Endothelial cell of umbilical vein (primary cell): ENCODE measurements around the gene GABRB2. TPM values are rescaled to one million over a fixed set of nuclear protein-coding genes. Genes with fewer than 3 reads are reported as not detected.
"Not testable (repeated sequence)": the region's sequence is repeated elsewhere in the genome, so short reads cannot be mapped to it uniquely, and the experiment has no call there.

ENCODE experiments used
- BruUV-seq: library from RNA; stranded (reverse); fragments of 400-500 nt; replicated peaks from 2 replicates; lab custom pipeline; 2021; lab: Mats Ljungman, UMichigan
- CTCF ChIA-PET: fragments of 300-600, 350-600 bp; sonication (Branson Sonifier 250); formaldehyde crosslinking; loops from one replicate; lab custom pipeline; 2021; ENCODE audit warnings: antibody characterized with exemption, inconsistent platforms; lab: Charles Lee
- POLR2A ChIA-PET: fragments of 300-600, 350-600 bp; sonication (Branson Sonifier 250); formaldehyde crosslinking; loops from one replicate; lab custom pipeline; 2021; ENCODE audit warnings: antibody characterized with exemption, inconsistent platforms; lab: Charles Lee
- DNase-seq: peaks from one replicate; pipeline ENCODE4 v3.0.0-alpha.2; 2011; ENCODE audit warnings: low read depth, low spot score
- FAIRE-seq: peaks from 2 replicates; lab custom pipeline; 2011; peaks lifted over from hg19 to GRCh38; lab: Jason Lieb, UNC
- H2AFZ ChIP-seq: 2 replicates; pipeline ENCODE4 v1.6.0; 2012; ENCODE audit warnings: low read depth, low read length, control low read depth, inconsistent platforms
- H3K27ac ChIP-seq: 2 replicates; pipeline ENCODE4 v1.5.1; 2011; ENCODE audit warnings: low read depth, mild to moderate bottlenecking, control low read depth, low read length, moderate library complexity; ENCODE audit not compliant: insufficient read depth
- H3K27me3 ChIP-seq, 2 experiments: 2 replicates each; pipeline versions ENCODE4 v1.6.0 to v1.6.1; 2011; ENCODE audit warnings: low read length in 2 of 2, mixed read lengths in 1 of 2; ENCODE audit not compliant: control insufficient read depth in 2 of 2, insufficient read depth in 2 of 2
- H3K36me3 ChIP-seq, 2 experiments: 2 replicates in 1 of 2; 3 replicates in 1 of 2; pipeline ENCODE4 v1.5.1; 2011; ENCODE audit warnings: low read length in 2 of 2, mild to moderate bottlenecking in 1 of 2, moderate library complexity in 1 of 2; ENCODE audit not compliant: control insufficient read depth in 2 of 2, insufficient read depth in 2 of 2; ENCODE audit errors: extremely low read depth in 1 of 2
- H3K4me1 ChIP-seq: 3 replicates; pipeline ENCODE4 v1.5.1; 2011; ENCODE audit warnings: mild to moderate bottlenecking, low read length; ENCODE audit not compliant: control insufficient read depth, insufficient read depth; ENCODE audit errors: extremely low read depth
- H3K4me2 ChIP-seq: 2 replicates; pipeline ENCODE4 v1.6.1; 2011; ENCODE audit warnings: low read length, control low read depth, mixed read lengths; ENCODE audit not compliant: insufficient read depth
- H3K4me3 ChIP-seq, 3 experiments: fragments of 200-600 bp in 1 of 3; sonication (generic), shearing (Covaris generic) in 1 of 3; replicated peaks in 1 of 3; 2 replicates each; pipeline ENCODE4 v1.5.1; 2011 to 2016; ENCODE audit warnings: control low read depth in 3 of 3, low read length in 3 of 3, mild to moderate bottlenecking in 2 of 3, inconsistent platforms in 1 of 3, low read depth in 1 of 3, moderate library complexity in 1 of 3; ENCODE audit not compliant: insufficient read depth in 1 of 3
- H3K79me2 ChIP-seq: 2 replicates; pipeline ENCODE4 v1.6.0; 2012; ENCODE audit warnings: low read length, inconsistent platforms; ENCODE audit not compliant: control insufficient read depth, insufficient read depth
- H3K9ac ChIP-seq: replicated peaks from 2 replicates; pipeline ENCODE3; 2011; ENCODE audit warnings: low read length, control low read depth; ENCODE audit not compliant: insufficient read depth; ENCODE audit errors: extremely low read depth
- H3K9me1 ChIP-seq: replicated peaks from 3 replicates; pipeline ENCODE4 v1.6.0; 2011; ENCODE audit warnings: mild to moderate bottlenecking, low read length; ENCODE audit not compliant: control insufficient read depth, insufficient read depth; ENCODE audit errors: extremely low read depth
- H3K9me3 ChIP-seq: replicated peaks from 2 replicates; pipeline ENCODE4 v1.5.1; 2012; ENCODE audit warnings: low read length, inconsistent platforms; ENCODE audit not compliant: control insufficient read depth, insufficient read depth
- H4K20me1 ChIP-seq: replicated peaks from 2 replicates; pipeline ENCODE3; 2011; ENCODE audit warnings: mild to moderate bottlenecking, low read length; ENCODE audit not compliant: control insufficient read depth, insufficient read depth; ENCODE audit errors: extremely low read depth
- EZH2 ChIP-seq: IDR thresholded peaks from 2 replicates; pipeline ENCODE4 v1.6.1; 2012; ENCODE audit warnings: borderline replicate concordance, low read depth, mild to moderate bottlenecking, moderate library complexity, low read length, inconsistent platforms; ENCODE audit not compliant: severe bottlenecking
- FOS ChIP-seq: IDR thresholded peaks from 2 replicates; pipeline ENCODE4 v1.6.1; 2011; ENCODE audit warnings: mild to moderate bottlenecking, low read length, moderate library complexity, borderline replicate concordance; ENCODE audit not compliant: insufficient read depth
- GATA2 ChIP-seq: IDR thresholded peaks from 2 replicates; pipeline ENCODE4 v1.7.0; 2011; ENCODE audit warnings: low read depth, mild to moderate bottlenecking, moderate library complexity, mixed read lengths, low read length; ENCODE audit not compliant: insufficient read length, insufficient read depth
- JUN ChIP-seq: IDR thresholded peaks from 2 replicates; pipeline ENCODE4 v1.6.1; 2011; ENCODE audit warnings: borderline replicate concordance, low read depth; ENCODE audit not compliant: insufficient read length, insufficient read depth
- MYC ChIP-seq: IDR thresholded peaks from one replicate; pipeline ENCODE4 v1.6.1; 2011; ENCODE audit warnings: mild to moderate bottlenecking, low read depth, low read length
- POLR2A ChIP-seq: IDR thresholded peaks from 2 replicates; pipeline ENCODE4 v1.6.1; 2012; ENCODE audit warnings: low read depth, mild to moderate bottlenecking, control low read depth, low read length
- POLR2AphosphoS5 ChIP-seq: IDR thresholded peaks from 2 replicates; pipeline ENCODE4 v1.6.1; 2012; ENCODE audit warnings: low read depth, mild to moderate bottlenecking, control low read depth, low read length, moderate library complexity; ENCODE audit not compliant: insufficient read depth
- dilution Hi-C: fragments of 300-500 bp; cut with MboI; formaldehyde crosslinking; loops from one replicate; pipeline ENCODE4 v1.15.0; 2019; ENCODE audit warnings: low sequenced_read_pairs; ENCODE audit not compliant: extremely low pct_ligation_motif_present
- intact Hi-C: fragments of 100-400 bp; cut with micrococcal nuclease; formaldehyde crosslinking; loops from one replicate; pipeline ENCODE4 v1.10.0; 2022
- polyA plus RNA-seq, 4 experiments: library from polyadenylated mRNA; depleted of rRNA in 3 of 4; stranded (reverse) in 3 of 4; unstranded in 1 of 4; fragments of >200 nt; gene quantifications; 2 replicates each; pipeline versions ENCODE4 v1.2.1 to v1.2.3, GENCODE V29; 2011 to 2012; ENCODE audit warnings: missing spikeins in 1 of 4
- total RNA-seq: library from RNA; stranded (reverse); gene quantifications from 2 replicates; pipeline ENCODE4 v1.2.3, GENCODE V29; 2021
- TF ChIP-seq, protein P1 (sequence below), 2 donors: IDR thresholded peaks; 1 replicate in 1 of 2; 2 replicates in 1 of 2; pipeline ENCODE4 v1.5.1; 2011; ENCODE audit warnings: low read length in 2 of 2, mild to moderate bottlenecking in 2 of 2, moderate library complexity in 2 of 2, control low read depth in 1 of 2, inconsistent platforms in 1 of 2, low read depth in 1 of 2; ENCODE audit not compliant: insufficient read depth in 1 of 2; ENCODE audit errors: extremely low read depth in 1 of 2
- TF ChIP-seq, protein P2 (sequence below): IDR thresholded peaks from 2 replicates; pipeline ENCODE4 v1.6.1; 2011; ENCODE audit not compliant: insufficient read depth, insufficient read length

The GABRB2 gene
- total and polyA plus RNA-seq, 2 donors (not counting 3 experiments of a cell fraction or from before 2014, with no cell fraction given): not detected

- no peak overlapping the region for H3K27ac ChIP-seq
- H3K9me1 ChIP-seq: no peaks in the 10 kb centered on the region
- H3K36me3 ChIP-seq: no peaks in the 10 kb centered on the region
- BruUV-seq: no TSS peak
- dilution Hi-C loops: no loop called here
- H4K20me1 ChIP-seq: no peaks in the 10 kb centered on the region
- intact Hi-C loops: no loop called here
- no peak overlapping the region for H3K4me2 ChIP-seq
- H3K79me2 ChIP-seq: no peaks in the 10 kb centered on the region
- H3K9ac ChIP-seq: no peak overlapping the region
- FAIRE-seq (no peak), DNase-seq (no peak)
- TF ChIP-seq, protein P1, sequence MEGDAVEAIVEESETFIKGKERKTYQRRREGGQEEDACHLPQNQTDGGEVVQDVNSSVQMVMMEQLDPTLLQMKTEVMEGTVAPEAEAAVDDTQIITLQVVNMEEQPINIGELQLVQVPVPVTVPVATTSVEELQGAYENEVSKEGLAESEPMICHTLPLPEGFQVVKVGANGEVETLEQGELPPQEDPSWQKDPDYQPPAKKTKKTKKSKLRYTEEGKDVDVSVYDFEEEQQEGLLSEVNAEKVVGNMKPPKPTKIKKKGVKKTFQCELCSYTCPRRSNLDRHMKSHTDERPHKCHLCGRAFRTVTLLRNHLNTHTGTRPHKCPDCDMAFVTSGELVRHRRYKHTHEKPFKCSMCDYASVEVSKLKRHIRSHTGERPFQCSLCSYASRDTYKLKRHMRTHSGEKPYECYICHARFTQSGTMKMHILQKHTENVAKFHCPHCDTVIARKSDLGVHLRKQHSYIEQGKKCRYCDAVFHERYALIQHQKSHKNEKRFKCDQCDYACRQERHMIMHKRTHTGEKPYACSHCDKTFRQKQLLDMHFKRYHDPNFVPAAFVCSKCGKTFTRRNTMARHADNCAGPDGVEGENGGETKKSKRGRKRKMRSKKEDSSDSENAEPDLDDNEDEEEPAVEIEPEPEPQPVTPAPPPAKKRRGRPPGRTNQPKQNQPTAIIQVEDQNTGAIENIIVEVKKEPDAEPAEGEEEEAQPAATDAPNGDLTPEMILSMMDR (IDR thresholded peaks at IDR 0.05; ENCODE audit: extremely low read depth in 1 of 2, insufficient read depth in 1 of 2, low read depth in 1 of 2, low read length in 2 of 2): no peak
- TF ChIP-seq GATA2 (no peak), JUN (no peak), MYC (no peak), FOS (no peak), POLR2A (no peak), EZH2 (no peak), POLR2AphosphoS5 (no peak)
- TF ChIP-seq, protein P2, sequence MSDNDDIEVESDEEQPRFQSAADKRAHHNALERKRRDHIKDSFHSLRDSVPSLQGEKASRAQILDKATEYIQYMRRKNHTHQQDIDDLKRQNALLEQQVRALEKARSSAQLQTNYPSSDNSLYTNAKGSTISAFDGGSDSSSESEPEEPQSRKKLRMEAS: no peak
- CTCF ChIA-PET: no interaction called here
- H3K9me3 ChIP-seq: peaks cover 3% of the 10 kb centered on the region
- no peak overlapping the region for H3K4me3 ChIP-seq
- no peaks in the 10 kb centered on the region for H3K27me3 ChIP-seq
- H2AFZ ChIP-seq: no peak overlapping the region
- no peaks in the 10 kb centered on the region for H3K4me1 ChIP-seq
- POLR2A ChIA-PET: no interaction called here
Observed at GRCh38 chr5:161507591-161507990, 38.9 kb downstream of the GABRB2 start.

GRCh38 chr5:161505160-161505559 lies 41.4 kb downstream of the GABRB2 start:
- H3K4me1 ChIP-seq, FAIRE-seq, DNase-seq: not testable (repeated sequence)

More at GRCh38 chr5:161505160-161505559, 41.4 kb downstream of the GABRB2 start:
- H2AFZ ChIP-seq, H4K20me1 ChIP-seq, intact Hi-C loops, H3K9me1 ChIP-seq, H3K36me3 ChIP-seq, BruUV-seq, POLR2A ChIA-PET, H3K9ac ChIP-seq, dilution Hi-C loops, H3K4me3 ChIP-seq, CTCF ChIA-PET, H3K27me3 ChIP-seq, H3K27ac ChIP-seq, H3K9me3 ChIP-seq, H3K4me2 ChIP-seq, H3K79me2 ChIP-seq: not testable (repeated sequence)
